Nucleus accumbens (tissue), 56 donors: ENCODE results near the gene MAP2K5.

Source experiments
- DNase-seq, 56 donors: peaks; one replicate each; lab custom pipeline; 2025; lab: John Stamatoyannopoulos, UW

The MAP2K5 gene

DNA sequence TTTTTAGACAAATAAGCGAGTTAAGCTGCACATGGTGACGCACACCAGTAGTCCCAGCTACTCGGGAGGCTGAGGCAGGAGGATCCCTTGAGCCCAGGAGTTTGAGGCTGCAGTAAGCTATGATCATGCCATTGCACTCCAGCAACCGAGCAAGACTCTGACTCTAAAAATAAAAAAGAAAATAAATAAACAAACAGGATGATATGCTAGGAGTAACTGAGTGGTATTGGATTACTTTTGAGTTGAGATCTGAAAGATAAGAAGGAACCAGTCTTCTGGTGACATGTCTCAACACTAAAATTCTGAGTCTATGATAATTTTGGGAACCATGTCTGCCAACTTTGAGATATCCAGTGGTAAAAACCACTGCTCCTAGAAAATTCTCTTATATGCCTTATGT lies 173.7 kb downstream of the MAP2K5 start:
- no peak for DNase-seq

GRCh38 chr15:67717776-67718175 lies 175.3 kb downstream of the MAP2K5 start:
- no peak for DNase-seq

DNA sequence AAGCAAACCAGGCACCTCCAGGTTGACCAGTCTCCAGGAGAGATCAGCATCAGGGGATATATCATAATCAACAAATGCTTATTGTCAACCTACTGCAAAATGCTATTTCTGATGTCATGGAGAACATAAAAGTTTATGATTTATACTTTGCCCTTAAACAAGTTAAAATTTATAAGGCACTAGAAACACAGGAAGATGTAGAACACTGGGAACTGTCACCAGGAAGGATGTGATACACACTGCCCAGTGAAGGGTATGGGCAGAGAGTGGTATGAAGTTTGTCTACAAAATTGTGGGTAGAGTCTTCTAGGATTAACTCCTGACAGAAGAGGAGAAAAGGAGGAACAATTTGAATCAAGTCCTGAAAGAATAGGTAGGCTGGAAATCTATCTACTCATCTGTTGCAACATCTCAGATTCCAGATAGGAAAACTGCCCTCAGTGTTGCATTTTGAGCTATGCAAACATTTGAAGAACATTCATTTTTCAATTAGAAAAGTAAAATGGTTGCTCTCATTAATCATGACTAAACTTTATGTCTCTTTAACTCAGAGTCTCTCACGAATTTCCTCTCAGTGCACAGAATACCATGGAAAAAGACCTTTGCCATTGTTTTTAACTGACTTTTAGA lies 176.9 kb downstream of the MAP2K5 start:
- DNase-seq: no peak

DNA sequence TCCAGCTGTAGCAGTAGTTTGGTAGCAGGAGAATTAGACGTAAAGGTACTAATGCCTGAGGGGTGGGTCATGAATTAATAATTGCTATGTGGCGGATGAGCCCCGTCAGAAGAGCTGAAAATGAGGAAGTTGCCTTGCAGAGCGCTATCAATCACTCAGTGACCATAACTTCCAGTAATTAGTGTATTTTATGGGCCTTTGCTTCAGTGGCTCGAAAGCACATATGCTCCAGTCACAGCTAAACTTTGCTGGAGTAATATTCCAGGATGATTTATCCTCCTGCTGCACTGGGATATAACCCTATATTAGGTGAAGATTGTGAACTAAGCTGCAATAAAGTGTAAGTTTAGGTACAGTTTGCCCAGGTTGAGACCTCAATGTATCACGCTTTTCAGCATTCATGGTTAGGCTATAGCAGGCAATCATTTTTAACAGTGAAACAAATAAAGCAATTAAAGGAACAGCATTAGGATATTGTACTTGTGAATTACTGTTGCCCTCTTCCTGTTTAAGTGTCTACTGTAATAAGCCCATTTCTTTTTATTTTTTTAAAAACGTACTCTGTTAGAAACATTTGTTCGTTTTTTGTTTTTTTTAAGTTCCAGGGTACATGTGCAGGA lies 178.2 kb downstream of the MAP2K5 start:
- DNase-seq: no peak

DNA sequence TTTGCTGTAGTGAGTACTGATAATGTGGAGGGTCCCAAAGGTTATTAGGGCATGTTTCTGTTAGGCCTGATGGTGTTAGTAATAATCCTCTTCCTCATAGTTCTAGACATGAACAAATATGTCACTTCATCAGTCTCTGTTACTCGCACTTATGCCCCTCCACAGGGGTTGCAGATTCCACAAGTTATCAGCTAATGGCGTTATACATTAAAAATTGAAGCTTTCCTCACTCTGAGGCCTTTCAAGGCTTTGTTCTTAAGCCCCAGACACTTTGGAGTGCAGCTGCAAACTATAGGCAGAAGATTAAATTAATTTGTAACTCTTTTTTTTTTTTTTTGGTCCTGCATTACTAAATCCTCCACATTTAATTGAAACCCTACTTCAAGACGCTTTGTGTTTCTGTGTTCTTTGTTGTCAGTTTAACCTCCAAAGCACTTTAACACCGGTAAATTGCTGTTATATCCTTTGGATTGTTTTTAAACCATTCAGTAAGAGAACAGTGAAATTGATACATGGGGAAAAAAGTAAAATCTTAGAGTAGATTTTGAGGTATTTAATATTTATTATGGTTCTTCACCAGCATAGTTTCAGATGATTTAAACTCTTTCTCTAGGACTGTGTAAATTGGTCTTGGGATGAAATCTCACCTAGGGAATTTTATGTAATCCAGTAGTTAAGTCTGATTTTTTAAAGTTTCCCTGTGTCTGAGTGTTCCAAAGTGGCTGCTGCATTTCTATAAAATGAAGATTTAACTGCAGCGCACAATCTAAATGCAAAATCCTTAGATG lies 179.7 kb downstream of the MAP2K5 start:
- DNase-seq: no peak

- DNase-seq: no peak
Observed at GRCh38 chr15:67723294-67724024, 181.0 kb downstream of the MAP2K5 start.

- DNase-seq: no peak
Observed at GRCh38 chr15:67724691-67725375, 182.3 kb downstream of the MAP2K5 start.

DNA sequence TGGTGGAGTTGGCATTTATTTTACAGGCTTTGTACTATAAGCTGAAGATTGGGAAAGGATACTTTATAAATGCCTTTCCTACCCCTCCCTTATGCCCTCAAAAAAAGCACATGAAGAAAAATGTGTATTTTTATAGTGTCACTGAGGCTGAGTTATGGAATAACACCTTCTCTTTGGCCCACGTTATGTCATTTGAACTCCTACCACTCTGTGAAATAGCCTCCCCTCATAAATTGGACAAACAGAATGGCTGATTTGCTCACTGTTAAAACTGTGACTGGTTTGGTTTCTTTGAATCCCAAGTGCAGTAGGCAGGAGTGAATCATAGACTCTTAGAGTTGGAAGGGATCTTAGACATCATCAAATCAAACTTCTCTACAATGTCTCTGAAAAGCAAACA lies 187.6 kb downstream of the MAP2K5 start:
- no peak for DNase-seq

DNA sequence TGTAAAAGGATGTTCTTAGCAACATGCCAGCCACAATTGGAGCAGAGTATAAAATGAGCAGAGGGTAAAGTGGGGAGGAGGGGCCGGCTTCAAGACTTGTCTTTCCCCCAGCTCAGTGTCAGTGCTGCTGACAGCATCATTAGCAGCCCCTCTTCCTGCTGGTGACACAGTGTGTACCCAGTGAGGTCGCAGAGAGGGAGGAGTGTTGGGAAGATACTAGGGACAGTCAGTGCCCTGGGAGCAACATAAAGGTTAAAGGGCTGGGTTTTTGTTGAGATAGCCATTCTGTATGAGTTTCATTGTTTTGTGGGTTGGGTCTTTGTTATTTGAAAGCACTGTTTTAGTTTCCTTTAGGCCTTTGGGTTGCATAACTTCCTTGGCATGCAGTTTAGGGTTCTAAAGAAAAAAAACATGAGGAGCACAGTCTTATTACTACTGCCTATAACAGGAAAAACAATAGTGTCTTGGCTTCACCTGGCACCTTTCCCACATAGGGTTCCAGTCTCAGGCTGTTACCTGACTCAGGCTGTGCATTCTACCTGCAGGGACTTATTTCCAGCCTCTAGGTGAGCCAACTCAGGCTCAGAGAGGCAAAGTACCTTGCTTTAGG lies 188.7 kb downstream of the MAP2K5 start:
- no peak for DNase-seq

DNA sequence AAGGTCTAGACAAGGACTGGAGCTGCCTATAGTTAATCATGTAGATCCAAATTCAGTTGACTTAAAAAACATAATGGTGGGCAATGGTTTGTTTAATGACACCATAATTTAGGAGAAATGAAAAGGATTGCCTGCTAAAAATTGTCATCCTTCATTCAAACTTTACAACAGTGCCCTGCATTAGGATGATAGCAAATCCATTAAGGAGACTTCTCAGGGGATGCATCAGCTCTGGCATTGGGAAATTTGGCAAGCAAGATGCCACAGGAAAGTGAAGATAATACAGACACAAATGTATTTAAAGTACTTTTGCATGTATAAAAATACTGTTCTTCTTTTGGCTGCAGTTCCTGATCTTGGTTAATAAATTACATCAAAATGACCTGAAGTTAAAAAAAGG lies 189.7 kb downstream of the MAP2K5 start:
- DNase-seq: no peak

GRCh38 chr15:67732671-67733374 lies 190.3 kb downstream of the MAP2K5 start:
- DNase-seq: no peak

- no peak for DNase-seq
Observed at GRCh38 chr15:67735896-67736295, 193.4 kb downstream of the MAP2K5 start.

GRCh38 chr15:67736810-67737209 lies 194.3 kb downstream of the MAP2K5 start:
- no peak for DNase-seq

- no peak for DNase-seq
Observed at GRCh38 chr15:67738056-67738455, 195.6 kb downstream of the MAP2K5 start.

DNA sequence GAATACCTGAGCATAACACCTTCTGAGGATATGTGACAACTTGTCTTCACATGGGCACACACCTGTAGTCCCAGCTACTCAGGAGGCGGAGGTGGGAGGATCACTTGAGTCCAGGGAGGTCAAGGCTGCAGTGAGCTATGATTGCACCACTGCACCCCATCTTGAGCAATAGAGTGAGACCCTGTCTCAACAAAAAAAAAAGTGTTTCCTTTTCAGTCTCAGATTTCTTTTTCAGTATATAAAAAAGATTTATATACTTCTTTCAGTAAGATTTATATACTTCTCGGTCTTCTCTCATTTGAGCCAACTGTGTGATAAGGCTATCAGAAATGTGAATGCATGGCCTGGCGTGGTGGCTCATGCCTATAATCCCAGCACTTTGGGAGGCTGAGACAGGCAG lies 197.9 kb downstream of the MAP2K5 start:
- no peak for DNase-seq

DNA sequence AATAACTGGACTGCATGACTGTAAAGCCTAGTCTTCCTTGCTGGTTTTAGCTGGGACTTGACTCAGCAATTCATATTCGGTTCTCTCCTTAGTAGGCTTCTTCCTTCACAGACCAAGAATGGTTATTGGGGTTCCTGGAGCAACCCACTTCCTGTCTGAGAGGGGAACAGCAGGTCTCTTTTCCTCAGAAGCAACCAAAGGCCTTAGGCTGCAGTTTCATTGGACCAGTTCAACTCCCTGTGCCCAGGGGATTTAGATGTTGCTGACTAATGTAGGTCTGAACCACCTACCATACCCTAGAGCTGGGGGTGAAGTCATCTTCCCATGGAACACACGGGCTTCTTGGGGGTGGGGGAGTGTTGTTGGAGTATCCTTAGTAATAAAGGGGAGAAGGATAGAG lies 198.8 kb downstream of the MAP2K5 start:
- no peak for DNase-seq

- no peak for DNase-seq
Observed at GRCh38 chr15:67743558-67743957, 201.1 kb downstream of the MAP2K5 start.

GRCh38 chr15:67744331-67745072 lies 202.0 kb downstream of the MAP2K5 start:
- DNase-seq: no peak
